NCI-H1105 treated with DMSO at 0.1 percent for 48 hours (cell line): ENCODE results near the gene CDRT15.
"Not testable (repeated sequence)": the region's sequence is repeated elsewhere in the genome, so short reads cannot be mapped to it uniquely, and the experiment has no call there.

Experiments used
- DNase-seq: peaks from one replicate; lab custom pipeline; 2025; lab: John Stamatoyannopoulos, UW

Gene CDRT15

DNA sequence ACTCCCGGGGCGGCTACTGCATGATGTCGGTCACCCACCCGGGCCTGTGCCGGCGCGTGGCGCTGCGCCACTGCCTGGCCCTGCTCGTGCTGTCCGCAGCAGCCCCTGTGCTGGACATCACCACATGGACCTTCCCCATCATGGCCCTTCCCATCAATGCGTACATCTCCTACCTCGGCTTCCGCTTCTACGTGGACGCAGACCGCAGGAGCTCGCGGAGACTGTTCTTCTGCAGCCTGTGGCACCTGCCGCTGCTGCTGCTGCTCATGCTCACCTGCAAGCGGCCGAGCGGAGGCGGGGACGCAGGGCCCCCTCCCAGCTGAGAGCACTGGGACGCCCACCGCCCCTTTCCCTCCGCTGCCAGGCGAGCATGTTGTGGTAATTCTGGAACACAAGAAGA lies 29.8 kb downstream of the CDRT15 start:
- no peak for DNase-seq

DNA sequence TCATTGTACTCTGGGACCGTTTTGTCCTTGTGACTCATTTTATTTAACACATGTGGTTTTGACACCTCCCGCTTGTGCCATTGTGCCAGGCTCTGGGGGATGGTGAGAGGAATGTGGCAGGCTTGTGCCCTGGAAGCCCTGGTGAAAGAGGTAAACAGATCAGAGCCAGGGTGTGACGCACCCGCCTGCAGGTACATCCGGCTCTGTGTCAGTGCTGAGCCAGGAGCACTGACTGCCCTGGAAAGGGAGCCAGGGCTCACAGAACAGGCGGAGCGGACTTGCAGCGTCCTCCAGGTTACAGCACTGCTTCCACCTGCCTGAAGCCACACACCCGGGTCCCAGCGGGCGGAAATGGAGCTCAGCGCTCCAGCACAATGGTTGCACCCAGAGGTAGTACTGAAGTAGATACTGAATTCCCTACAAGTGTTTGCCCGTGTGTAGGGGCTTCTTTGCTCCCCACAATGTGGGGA lies 30.6 kb downstream of the CDRT15 start:
- peak; percentile 76 for DNase-seq

DNA sequence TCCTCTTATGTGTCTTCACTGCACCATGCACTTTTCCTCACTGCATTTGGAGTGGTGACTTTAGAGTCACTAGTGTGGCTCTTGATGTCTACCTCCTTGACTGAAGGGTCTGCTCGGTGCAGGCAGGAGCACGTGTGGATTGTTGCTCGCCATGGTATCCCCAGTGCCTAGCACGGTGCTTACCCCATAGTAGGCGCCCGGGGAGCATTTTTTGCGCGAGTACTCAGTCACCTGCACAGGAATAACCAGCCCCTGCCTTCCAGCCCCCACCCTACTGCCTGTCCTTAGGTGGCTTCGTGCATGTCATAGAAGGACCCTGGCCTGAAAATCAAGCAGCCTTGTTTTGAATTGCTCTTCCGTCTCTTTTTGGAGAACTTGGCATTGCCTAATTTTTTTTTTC lies 31.3 kb downstream of the CDRT15 start:
- DNase-seq, result no peak

DNA sequence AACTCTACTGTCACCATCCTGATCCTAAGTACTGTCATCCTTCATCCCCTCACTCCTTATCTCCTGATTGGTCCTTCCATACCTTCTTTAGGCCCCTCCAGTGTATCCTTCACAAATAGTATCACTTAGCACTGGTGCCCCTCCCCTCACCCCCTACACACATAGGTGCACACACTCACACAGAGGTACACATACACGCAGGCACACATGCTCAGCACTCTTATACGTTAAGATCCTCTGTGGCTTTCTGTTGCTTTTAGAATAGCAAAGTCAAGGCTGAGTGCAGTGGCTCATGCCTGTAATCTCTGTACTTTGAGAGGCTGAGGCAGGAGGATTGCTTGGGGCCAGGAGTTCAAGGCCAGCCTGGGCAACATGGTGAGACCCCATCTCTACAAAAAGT lies 32.1 kb downstream of the CDRT15 start:
- DNase-seq, result no peak

DNA sequence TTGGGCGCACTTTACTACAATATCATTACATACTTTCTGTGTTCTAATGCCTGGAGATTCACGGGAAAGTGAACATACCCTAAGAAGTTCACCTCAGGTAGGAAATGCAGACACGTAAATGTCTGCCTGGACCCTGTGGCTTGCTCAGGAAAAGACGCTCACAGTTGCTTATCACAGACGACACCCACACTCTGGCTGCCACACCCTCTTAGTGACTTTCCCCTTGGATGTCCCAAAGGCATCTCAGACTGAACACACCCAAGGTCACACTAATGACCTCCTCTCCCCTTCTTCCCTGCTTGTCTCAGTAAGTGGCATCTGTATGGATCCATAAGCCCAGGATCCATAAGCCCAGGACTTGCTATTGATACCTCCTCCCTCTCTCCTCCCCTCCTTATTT lies 32.6 kb downstream of the CDRT15 start:
- no peak for DNase-seq

DNA sequence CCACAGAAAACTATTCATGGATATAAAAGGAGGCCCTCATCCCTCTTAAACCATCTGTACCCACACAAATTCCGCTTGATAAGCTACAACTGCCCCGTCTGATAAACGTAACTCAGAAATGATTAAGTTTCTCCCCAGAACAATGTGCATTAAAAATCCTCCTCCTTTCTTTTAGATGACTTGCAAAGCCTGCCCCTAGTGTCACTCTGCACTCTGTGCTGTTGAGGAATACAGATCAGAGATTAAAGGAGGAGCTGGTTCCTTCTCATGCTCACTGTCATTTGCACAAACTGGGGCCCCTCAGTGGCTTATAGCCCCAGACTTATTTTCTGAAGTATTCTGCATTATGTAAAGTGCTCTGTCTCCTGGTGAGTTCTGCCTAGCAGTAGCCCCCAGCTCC lies 33.3 kb downstream of the CDRT15 start:
- DNase-seq, result no peak

DNA sequence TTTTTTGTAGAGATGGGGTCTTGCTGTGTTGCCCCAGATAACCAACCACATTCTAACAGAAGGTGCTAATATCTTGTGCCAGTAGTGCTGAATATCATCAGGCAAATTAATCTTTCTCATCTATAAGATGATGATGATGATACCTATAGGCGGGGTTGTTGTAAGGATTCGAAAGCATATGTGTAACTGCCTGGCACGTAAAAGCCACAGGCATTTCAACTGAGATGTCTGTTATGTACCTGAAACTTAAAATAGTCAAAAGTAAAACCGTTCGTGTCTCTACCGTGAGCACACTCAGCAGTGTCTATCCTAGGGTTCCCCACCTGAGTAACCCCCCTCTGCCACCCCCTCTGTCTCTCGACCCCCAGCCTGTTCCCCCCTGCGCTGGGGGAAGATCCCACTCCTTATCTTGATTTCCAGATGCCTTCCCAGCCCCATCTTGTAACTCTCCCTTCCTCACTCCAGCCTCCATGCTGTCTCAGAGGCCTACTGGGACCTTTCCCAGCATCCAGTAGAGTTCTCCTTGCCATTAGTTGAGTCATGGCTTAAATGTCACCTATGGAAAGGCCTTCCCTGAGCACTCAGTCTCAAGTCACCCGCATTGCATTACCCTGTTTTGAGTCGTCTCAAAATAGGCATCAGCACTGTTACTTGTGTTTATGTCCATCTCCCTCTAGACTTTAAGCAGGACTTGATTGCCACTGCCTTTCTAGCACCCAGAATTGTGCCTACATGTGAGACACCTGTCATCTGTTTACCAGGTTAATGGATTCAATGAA lies 34.1 kb downstream of the CDRT15 start:
- no peak for DNase-seq

DNA sequence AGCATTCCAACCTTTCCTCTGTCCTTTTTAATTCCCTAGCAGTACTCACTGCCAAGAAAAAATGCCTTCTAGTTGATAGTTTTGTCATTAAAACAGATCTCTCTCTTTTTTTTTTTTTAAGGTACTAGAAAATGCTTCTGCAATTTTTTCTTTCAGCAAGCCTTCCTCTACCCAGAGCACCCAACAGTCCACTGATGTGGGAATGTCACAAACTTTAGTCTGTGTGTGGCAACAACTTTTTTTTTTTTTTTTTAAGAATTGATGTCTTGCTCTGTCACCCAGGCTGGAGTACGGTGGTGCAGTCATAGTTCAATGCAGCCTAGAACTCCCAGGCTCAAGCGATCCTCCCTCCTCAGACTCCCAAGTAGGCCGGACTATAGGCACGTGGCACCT lies 34.7 kb downstream of the CDRT15 start:
- no peak for DNase-seq

DNA sequence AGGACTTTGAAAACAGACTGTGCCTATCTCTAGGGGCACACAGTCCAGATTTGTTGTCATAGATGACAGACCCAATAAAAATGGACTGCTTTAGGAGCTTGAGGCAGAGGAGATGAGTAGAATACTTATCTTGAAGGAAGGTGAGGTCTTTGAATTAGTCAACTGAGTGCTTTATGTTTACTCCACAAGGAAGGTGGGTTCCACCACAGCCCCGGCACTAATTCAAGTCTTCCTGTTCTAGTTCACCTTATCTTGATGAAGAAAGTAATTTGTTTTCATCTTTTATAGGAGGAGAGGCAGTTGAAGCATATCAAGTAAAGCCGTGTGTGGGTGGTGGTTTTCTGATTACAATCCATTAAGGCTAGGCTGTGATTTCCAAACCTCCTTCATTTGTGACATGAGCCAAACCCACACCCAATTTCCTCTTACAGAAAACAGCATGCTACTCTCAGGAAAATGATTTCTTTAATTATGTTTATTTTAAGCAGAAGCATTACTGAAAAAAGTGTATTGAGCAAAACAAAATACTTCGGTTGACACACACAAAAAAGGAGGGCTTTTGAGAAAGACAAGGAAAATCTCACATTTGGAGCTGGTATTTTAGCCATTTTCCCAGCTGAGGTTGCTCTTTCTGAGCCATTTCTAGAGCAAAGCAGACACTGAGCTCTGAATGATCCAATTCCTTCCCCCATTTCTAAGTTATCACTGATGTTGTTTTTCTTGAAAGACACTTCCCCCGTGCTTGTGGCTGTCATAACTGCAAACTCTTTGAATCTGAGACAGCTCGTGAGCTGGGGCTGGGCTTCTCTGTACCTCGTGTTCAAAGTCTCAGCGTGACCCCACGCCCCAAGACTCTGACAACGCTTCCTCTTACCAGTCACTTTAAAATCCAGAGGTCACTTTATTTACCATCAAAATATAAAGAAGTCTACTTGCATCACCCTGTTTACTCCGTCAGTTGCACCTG lies 35.4 kb downstream of the CDRT15 start:
- no peak for DNase-seq

DNA sequence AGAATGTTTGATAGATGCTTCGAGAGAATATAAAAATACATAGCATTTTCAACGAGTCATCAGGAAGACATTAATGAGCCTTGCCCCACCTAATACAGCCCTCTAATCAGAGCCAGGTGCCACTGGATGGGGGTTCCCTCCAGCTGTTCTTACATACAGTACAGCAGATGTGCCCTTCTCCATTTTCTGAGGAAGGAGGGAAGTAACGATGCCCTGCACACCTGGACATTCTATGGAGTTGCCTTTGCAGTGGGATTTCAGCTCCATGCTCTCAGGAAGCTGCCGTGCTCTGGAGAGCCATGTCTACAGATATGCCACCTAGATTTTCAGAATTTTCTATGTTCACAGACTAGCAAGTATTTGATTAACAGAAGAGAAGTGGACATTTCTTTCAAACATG lies 36.3 kb downstream of the CDRT15 start:
- DNase-seq, result no peak

DNA sequence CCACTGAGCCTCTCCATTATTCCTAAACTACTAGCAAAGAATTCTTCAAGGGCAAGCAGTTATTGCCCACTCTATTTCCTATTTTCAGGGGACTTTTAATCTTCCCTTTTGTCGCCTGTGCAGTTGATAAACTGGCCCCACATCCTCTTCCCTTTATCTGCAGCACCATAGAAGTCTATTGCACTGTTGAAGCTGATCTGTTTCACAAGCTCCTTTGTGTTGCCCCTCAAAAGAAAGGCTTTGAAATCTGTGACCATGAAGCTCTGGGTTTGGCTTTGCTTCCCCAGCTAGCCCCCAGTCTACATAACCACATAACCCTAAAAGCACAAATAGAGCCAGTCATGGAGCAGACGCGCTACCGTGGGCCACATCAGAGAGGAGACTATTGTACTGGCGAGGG lies 37.1 kb downstream of the CDRT15 start:
- no peak for DNase-seq

DNA sequence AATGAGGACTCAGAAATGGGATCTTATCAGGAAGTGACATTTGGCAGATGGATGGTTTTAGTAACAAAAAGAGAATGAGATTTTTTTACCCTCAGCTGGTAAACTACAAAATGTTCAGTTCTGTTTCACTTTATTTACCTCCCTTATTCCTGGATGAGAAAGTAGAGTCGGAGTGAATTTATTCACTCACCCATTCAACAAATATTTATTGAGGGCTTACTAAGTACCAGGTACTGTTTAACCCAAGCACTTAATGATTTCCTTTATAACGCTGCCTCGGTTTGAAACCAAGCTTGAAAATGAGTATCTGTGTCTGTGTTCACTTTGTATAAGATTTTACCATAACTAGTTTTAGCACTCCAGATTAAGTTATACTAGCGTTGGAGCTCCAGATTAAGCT lies 38.1 kb downstream of the CDRT15 start:
- no peak for DNase-seq

DNA sequence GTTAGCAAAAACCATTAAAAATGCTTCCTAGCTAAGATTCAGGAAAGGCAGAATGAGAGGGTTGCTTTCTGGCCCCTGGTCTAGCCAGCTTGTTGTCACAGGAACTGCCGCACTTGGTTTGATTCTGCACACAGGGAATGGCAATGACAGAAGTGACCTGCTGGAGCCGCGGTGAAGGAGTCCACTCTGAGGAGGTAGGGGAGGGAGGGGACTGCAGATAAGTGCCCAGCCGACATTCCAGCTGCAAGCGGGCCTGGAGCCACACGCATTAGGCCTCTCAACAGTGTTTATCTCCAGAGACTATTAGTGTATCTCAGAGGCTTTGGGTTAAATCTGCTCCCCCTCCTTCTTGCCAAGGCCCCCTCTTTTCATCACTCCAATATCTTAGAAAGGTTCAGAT lies 38.6 kb downstream of the CDRT15 start:
- peak; percentile 48 for DNase-seq

DNA sequence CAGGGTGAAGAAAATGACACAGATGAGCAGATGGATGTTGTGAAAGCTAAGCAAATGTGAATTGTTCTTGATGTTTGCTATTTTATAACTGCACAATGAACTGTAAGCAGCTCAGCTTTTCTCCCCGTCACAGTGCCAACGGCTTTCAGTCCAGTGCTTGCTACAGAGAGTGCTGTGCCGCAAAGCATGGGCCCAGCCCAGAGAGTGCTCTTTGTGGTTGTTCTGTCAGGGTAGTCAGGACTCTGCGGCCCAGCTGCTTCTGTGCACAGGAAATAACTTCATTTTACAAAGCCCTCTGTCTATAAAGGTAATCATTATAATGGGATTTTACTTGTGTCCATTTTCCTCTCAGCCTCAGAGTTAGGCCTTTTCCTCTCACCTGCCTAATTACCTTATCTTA lies 39.1 kb downstream of the CDRT15 start:
- peak; percentile 45 for DNase-seq

DNA sequence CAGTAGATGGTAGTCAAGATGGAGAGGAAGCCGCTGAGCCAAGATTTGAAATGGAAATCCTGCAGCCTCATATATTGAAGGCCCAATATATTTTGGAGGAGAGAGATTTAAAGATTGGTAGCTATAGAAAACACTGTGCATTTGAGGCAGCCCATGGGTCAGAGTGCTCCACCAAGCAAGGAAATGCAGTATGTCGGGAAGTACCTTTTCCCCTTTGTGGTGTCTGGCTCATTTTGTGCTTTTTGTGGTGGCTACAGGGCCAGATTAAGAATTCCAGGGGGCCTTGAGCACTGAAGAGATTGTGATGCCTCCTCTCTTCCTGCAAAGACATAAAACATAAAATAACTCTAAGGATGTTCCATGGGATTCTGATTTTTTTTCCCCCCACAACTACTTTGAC lies 39.6 kb downstream of the CDRT15 start:
- DNase-seq, result no peak

DNA sequence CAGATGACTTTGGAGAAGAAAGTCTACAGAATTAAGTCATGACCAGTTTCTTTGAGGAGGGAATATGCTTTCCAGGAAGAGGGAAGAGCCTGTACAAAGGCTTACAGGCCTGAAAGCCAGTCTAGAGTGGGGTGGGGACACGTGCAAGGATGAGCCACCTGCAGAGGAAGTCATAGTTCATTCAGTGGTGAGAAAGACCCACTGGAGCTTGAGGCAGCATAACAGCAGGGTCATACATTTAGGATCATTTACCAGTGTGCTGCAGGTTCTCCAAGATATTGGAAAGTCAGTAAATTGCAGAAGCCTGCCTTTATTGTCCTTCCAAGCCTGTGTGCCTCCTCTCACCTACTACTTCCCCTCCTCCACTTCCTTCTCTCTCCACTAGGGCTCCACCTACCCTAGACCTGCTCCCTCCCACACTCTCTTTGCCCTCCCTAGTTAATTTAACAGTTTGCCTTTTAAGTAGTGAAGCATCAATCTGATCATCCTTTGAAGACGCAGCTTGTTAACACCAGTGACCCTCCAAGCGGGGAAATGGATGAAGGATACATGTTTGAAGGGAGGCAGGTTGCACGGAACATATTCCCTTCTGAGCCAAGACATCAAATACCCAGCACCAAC lies 40.2 kb downstream of the CDRT15 start:
- DNase-seq, result no peak

DNA sequence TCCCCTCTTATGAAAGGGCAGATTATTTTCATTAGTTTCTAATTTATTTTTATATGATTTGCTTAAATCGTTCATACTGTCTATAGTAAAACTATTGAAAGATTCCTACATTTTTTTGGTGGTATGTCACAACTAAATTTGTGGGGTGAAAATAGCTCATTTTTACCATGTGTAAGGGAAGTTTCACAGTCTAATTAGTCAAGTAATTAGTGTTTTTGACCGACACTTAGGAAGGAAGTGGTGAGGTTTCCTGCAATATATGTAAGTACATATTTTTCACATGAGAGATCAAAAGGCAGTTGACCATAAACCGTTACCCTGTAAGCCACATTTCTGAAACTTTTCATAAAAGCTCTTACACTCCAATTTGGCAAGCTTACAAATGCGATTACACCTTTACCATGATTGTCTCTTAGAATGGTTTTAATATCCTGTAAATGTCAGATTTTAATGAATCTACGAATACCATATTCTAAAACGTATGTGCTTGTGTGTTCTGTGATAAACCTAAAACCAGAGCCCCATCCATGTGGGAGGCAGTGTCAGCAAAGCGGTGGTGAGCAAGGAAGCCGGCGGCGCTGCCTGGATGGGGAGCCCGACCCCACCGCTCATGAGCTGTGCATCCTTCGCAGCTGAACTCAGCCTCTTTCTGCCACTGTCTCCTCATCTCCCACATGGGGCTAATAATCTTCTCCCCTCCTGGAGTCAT lies 43.9 kb downstream of the CDRT15 start:
- not testable (repeated sequence) for DNase-seq

DNA sequence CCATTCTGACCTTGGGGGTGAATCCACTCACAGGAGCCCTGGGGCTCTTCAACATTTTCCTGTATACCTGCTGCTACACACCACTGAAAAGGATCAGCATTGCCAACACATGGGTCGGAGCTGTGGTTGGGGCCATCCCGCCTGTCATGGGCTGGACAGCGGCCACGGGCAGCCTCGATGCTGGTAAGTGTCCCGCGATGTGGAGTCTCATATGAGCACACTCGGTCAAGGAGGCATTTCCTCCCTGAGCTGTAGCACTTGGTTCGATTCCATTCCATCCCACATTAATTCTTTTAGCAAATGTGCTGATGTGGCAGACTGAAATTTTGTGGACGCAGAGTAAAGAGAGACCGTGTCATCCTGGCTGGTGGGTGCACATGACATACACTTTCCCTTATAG lies 44.6 kb downstream of the CDRT15 start:
- not testable (repeated sequence) for DNase-seq

DNA sequence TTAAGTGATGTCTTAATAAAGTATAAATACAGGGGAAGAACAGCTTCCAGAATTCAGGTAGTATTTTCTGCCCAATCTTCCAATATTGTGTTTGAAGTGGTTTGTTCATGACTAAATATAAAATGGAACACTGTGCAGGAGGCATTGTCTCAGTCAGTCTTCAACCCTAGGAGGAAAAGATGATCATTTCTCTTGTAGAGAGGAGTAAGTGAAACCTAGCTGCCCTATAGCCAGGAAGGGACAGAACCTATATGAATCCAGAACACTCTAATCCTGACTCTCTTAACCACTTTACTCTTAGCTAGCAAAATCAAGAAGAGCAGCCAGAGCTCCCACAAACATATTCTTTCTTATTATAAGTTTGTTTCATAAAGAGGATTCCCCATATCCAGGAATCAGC lies 45.2 kb downstream of the CDRT15 start:
- not testable (repeated sequence) for DNase-seq

DNA sequence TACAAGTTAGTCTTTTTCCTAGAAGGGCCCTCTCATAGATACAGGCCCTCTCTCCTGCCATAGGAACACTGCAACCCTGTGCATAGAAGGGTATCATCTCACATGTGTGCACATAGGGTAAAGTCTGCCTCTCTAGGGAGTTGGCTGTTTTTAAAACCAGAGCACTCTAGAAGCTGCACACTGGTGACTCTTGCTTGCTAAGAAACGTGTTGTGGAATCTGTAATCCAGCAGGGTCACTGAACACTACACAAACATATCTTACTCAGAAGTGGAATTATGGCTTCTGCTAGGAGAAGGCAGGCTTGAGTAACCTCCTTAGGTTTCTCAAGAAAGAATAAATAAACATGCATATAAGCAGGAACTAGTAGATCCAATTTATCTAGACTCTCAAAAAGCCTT lies 45.9 kb downstream of the CDRT15 start:
- not testable (repeated sequence) for DNase-seq

DNA sequence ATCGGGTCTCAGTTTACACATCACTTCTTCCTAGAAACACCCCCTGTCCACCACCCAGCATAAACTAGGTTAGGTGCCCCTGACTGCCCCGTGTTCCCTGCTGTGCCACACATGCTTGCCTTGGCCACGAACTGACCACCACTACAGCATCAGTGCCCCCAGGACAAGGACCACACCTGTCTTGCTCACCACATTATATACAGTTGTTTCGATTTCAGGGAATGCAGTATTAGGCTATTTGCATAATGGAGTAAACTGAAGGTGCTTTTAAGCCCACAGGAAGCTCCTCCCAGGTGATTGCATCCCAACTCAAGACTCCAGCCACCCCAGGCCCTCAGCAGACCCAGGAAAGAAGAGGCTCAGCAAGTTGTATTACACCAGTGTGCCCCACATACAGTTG lies 50.2 kb downstream of the CDRT15 start:
- DNase-seq, result not testable (repeated sequence)
